ENCODE measurements around the gene PELI1.

The PELI1 gene

DNA sequence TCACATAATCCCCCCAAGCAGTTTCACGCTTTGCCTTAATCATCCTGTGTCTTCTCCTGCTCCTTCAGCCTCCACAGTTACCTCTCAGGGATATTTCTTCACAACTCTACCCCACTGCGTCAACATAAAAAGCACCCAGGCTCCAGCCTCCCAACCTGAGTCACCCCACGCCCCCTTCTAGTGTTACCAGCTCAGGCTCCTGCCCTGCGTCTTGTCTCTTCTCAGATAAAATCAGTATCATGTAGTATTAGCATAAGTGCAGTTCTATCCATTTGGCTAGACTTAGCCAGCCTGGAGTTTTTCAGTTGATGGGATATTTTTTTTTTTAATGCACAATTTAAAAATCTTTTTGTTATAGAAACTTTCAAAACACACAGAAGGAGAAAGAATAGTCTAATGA, 9.6 kb upstream of the PELI1 start:
- DNase-seq, result no peak

GRCh38 chr2:64151476-64151875, 7.3 kb upstream of the PELI1 start:
- no peak for DNase-seq

DNA sequence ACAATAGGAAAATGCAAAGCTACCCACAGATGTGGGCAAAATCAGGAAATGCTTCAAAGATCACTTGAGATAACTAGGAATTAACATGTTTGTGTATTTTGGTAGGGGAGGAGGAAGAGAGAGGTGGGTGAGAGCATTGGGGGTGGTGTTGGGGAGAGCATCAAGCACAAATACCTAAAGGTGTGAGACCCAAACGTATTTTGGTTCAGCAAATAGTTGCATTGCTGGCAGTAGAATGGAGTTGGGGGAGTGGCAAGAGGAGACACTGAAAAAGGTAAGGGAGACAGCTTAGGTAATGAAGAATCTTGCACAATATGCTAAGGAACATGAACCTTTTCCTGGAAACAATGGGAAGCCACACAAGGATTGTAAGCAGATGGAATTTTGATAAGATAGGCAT, 1.5 kb upstream of the PELI1 start:
- no peak for DNase-seq

GRCh38 chr2:64145119-64145518, 899 bp upstream of the PELI1 start:
- no peak for DNase-seq

DNA sequence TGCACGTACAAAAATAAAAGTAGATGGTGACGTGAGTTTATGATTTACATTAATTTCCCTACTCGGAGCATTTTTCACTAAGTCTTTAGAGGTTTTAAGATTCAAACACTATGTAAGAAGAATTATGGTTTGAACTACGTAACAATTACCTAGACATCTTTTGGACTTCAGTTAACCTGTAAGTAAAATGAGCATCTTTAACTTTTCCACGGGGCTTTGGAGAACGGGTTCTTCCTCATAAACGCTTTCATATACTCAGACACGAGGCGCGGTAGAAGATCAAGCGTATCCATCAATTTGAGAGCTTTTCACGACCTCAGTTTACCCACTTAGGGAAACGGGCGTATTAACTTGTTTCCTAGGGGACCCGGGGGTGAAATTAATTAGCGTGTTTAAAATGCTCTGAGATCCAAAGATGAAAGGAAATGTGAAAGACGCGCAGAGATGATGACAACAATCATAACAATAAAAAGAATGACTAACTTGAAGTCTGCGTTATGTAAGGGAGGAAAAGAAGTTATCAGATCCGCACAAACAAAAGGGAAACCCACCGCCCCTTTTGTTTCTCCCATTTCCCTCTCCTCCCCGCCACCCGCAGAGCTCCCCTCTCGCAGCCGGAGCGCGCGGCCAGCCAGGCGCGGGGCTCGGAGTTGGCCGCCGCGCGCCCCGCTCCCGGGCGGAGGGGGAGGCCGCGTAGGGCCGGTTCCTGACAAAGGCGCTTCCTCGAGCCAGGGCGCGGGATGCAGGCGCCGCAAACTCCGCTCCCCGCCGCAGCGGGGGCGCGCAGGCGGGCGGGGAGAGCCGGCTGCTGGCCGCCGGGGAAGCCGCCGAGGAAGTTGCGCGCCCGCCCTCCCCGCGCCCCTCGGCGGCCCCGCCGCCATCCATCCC, 807 bp downstream of the PELI1 start:
- peak; percentile 61 for DNase-seq

- DNase-seq, result no peak
These were observed 1.5 kb downstream of the PELI1 start for GRCh38 chr2:64142741-64143168.

GRCh38 chr2:64141674-64142405, 2.4 kb downstream of the PELI1 start:
- peak; percentile 6 for DNase-seq

DNA sequence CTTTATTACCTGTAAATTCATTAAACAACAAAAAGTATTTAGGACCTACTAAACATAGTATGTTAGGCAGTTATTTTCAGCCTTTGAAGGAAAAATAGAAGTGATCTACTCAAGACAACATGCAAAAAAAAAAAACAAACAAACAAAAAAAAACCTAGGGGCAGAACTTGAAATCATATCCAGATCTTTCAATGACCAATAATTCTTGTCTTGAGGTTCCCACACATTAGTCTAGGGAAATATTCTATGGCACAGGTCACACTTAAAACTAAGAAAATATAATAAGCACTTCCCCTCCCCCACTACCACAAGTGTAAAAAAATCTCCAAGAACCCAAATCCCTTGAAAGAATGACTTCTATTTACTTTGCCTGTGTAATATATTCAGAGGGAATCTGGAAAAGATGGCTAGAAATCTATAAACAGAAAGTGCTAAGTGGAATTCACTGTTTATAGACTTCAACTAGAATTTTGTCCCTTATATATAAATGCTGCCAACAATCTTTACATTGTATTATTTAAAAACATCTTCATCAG, 3.5 kb downstream of the PELI1 start:
- DNase-seq, result no peak

- DNase-seq, result no peak
These were observed 4.3 kb downstream of the PELI1 start for GRCh38 chr2:64139956-64140355.

DNA sequence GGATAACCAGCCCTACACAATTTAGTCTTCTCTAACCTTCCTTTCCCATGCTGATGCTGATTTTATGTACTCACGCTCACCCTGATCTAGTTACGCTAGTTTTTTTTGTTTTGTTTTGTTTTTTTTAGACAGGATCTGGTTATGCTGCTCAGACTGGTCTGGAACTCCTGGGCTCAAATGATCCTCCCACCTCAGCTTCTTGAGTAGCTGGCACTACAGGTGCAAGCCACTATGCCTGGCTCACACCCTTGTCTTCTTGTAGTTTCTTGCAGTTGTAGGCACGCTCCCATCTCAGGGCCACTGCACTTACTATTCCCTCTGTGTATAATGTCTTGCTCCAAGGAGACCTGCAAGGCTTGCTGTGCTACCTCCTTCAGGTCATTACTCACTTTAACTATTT, 6.2 kb downstream of the PELI1 start:
- DNase-seq, result no peak

DNA sequence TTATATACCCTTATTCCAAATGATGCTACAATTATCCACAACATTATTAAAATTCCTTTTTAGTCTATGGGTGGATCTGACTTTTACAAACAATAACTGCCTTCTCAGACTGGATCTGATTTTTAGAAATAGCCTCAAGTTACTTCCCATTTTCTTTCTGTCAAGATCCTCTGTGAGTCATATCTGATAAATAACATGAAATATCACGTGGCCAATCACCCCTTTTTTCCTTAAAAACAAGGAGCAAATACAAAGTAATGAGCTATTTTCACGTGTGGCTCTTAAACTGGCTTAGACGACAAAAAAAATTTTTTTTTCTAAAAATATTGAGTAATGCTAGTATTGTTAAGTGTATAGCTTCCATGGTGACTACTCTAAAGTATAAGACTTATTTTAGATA, 6.7 kb downstream of the PELI1 start:
- DNase-seq, result no peak

GRCh38 chr2:64135421-64135820, 8.8 kb downstream of the PELI1 start:
- peak; percentile 8 for DNase-seq

- DNase-seq, result no peak
These were observed 9.4 kb downstream of the PELI1 start for GRCh38 chr2:64134813-64135212.

GRCh38 chr2:64133828-64134227, 10.4 kb downstream of the PELI1 start:
- no peak for DNase-seq

GRCh38 chr2:64133354-64133753, 10.9 kb downstream of the PELI1 start:
- DNase-seq, result no peak

GRCh38 chr2:64130333-64130732, 13.9 kb downstream of the PELI1 start:
- DNase-seq, result no peak

DNA sequence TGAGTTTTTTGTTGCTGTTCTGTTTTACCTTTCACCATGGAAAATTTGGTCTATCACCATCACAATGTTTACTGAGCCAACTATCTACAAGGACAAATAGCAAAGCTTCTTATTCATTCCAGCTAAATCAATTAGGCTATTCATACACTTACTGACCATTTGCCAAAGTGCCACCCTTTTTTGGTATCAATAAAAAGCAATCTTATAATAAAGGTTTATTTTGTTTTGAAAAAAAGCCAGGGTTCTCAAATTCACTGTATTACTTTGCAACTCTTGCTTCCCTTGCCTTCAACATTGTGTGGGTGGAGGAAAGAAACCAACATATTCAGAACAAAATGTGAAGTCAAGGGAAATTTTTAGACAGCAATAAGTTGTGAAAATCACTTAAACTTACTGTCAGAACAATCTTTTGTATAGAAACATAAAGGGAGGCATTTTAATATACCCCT, 15.3 kb downstream of the PELI1 start:
- DNase-seq, result no peak

DNA sequence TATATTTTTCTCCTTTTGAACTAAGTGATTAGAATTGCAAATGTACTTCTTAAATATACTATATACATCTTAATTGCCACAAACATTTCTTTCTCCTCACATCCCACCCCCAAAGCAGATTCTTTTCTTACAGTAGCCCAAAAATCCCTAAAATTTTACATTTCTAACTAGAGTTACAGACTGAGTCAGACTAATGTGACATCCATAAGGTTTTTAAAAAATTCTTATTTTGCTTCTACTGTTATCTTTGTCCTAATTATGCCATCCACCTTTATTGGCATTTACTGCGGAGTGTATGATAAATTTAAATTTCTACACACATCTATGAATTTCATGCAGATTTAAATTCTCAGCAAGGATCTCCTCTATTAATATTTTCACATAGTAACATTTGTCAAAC, 15.8 kb downstream of the PELI1 start:
- DNase-seq, result no peak

GRCh38 chr2:64127119-64127518, 17.1 kb downstream of the PELI1 start:
- DNase-seq, result no peak

DNA sequence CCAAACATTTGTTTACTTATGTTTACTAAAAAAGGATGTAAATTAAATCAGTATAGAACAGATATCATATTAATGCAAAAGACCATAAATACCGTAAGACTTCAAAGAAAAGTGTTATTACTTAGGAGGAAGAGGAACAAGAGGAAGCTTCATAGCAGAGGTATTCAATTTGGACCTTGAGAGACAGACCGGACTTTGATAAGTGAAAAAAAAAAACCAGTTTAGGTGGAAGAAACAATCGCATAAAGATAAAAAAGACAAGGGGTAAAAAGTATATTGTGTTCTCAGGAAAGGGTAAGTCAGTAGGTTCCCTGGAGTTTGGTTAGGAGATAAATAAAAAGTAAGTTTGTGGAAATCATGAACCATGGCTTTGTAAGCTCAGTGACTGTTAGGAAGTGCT, 17.6 kb downstream of the PELI1 start:
- no peak for DNase-seq

DNA sequence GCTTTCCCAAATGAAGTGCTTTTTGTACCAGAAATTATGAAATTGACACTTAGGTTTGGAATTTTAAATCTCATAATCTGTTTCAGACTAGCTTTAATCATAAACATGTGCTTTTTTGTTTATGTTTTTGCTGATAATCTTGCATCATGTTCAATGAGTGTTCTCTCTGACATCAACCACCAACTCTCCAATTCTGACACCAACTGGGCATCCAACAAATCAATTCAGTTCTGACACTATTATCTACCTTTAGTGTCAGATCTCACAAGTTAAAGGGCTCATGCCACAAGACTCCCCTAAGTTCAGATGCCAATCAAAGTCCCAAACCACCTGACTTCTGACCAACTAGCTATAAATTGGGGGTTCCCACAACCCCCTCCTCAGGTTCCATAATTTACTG, 19.6 kb downstream of the PELI1 start:
- no peak for DNase-seq

- DNase-seq, result no peak
These were observed 20.1 kb downstream of the PELI1 start for GRCh38 chr2:64124168-64124567.

- DNase-seq, result no peak
These were observed 20.5 kb downstream of the PELI1 start for GRCh38 chr2:64123740-64124139.

DNA sequence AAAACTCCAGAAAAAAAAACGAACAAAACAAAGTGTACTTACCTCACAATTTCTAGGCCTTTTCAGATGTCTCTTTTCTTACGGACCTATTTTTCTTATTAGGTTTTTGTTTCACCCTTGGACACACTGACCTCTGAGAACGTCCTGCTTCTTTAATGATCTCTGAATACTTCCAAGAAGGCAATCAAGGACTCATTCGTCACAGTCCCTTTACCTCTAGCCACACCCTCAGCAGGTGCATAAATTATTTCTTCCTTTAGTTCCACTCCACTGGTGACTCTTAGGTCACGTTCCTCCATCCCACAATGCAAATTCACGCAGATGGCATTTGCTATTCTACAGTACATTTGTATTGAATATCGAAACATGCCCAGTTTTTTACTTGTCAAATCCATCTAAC, 21.9 kb downstream of the PELI1 start:
- DNase-seq, result no peak

Data from NCI-H510A treated with DMSO at 0.1 percent for 48 hours (cell line).